Astrocyte of the cerebellum (primary cell): ENCODE results near the gene GMDS.

ENCODE experiments used
- DNase-seq: peaks from one replicate; pipeline ENCODE4 v3.0.0-alpha.2; 2011; ENCODE audit warnings: low read depth
- H3K4me3 ChIP-seq: 2 replicates; pipeline ENCODE4 v1.5.1; 2011; ENCODE audit warnings: mild to moderate bottlenecking, low read depth, low read length, moderate library complexity
- CTCF ChIP-seq: IDR thresholded peaks from 2 replicates; pipeline ENCODE4 v1.5.1; 2012; ENCODE audit warnings: low read length, low read depth, moderate library complexity, mild to moderate bottlenecking; ENCODE audit errors: missing control alignments
- in situ Hi-C: cut with HindIII; loops from 2 replicates; pipeline ENCODE4 v1.10.0; 2017; ENCODE audit warnings: low sequenced_read_pairs

GMDS gene

GRCh38 chr6:1767481-1768246 lies 477.7 kb downstream of the GMDS start:
- DNase-seq: no peak

GRCh38 chr6:1766654-1767053 lies 478.8 kb downstream of the GMDS start:
- no peak for TF ChIP-seq CTCF
- no peak overlapping the region for H3K4me3 ChIP-seq
- in situ Hi-C loops: no loop called here
- no peak for DNase-seq

More at GRCh38 chr6:1767481-1768246, 477.7 kb downstream of the GMDS start:
- in situ Hi-C loops: no loop called here
- TF ChIP-seq CTCF: no peak
- no peak overlapping the region for H3K4me3 ChIP-seq

GRCh38 chr6:1765160-1765903 lies 480.1 kb downstream of the GMDS start:
- no peak for TF ChIP-seq CTCF
- in situ Hi-C loops: no loop called here
- H3K4me3 ChIP-seq: no peak overlapping the region
- no peak for DNase-seq

- no peak for DNase-seq
- no peak overlapping the region for H3K4me3 ChIP-seq
- TF ChIP-seq CTCF: no peak
- in situ Hi-C loops: no loop called here
Observed at GRCh38 chr6:1764397-1764987, 480.9 kb downstream of the GMDS start.

GRCh38 chr6:1763404-1763803 lies 482.0 kb downstream of the GMDS start:
- H3K4me3 ChIP-seq: no peak overlapping the region
- in situ Hi-C loops: no loop called here
- TF ChIP-seq CTCF: no peak
- DNase-seq: no peak

- no peak overlapping the region for H3K4me3 ChIP-seq
- TF ChIP-seq CTCF: no peak
- in situ Hi-C loops: no loop called here
- no peak for DNase-seq
Observed at GRCh38 chr6:1762203-1762602, 483.2 kb downstream of the GMDS start.
